Naive B cell (primary cell): ENCODE data around the gene CFAP251. TPM values are rescaled to one million over a fixed set of nuclear protein-coding genes. Genes with fewer than 3 reads are reported as not detected.
"Not testable (repeated sequence)": the region's sequence is repeated elsewhere in the genome, so short reads cannot be mapped to it uniquely, and the experiment has no call there.

Experiments
- ATAC-seq, 2 donors: fragments of 150-1000 bp; cut with Tn5 transposase; 2 replicates each; pipeline ENCODE4 v1.10.0; 2021; ENCODE audit warnings: low read depth in 2 of 2, mild to moderate bottlenecking in 2 of 2, moderate library complexity in 2 of 2
- DNase-seq: peaks from one replicate; pipeline ENCODE4 v3.0.0; 2022
- H3K27ac Mint-ChIP-seq, 6 donors: one replicate each; pipeline ENCODE4 v1.8.0; 2020 to 2022; ENCODE audit warnings: mild to moderate bottlenecking in 6 of 6, mixed read lengths in 6 of 6, moderate library complexity in 5 of 6, inconsistent platforms in 2 of 6
- H3K27me3 Mint-ChIP-seq, 3 donors: one replicate each; pipeline ENCODE4 v1.8.0; 2021 to 2022; ENCODE audit warnings: mixed read lengths in 3 of 3, mild to moderate bottlenecking in 1 of 3
- H3K36me3 Mint-ChIP-seq, 2 donors: one replicate each; pipeline ENCODE4 v1.8.0; 2020 to 2022; ENCODE audit warnings: mixed read lengths in 2 of 2, inconsistent platforms in 1 of 2, mild to moderate bottlenecking in 1 of 2
- H3K4me1 Mint-ChIP-seq, 3 donors: one replicate each; pipeline ENCODE4 v1.8.0; 2020 to 2022; ENCODE audit warnings: mixed read lengths in 3 of 3, inconsistent platforms in 1 of 3, mild to moderate bottlenecking in 1 of 3, moderate library complexity in 1 of 3
- H3K4me3 Mint-ChIP-seq, 8 donors: one replicate each; pipeline ENCODE4 v1.8.0; 2020 to 2022; ENCODE audit warnings: mild to moderate bottlenecking in 8 of 8, mixed read lengths in 8 of 8, moderate library complexity in 8 of 8, inconsistent platforms in 2 of 8
- H3K9me3 Mint-ChIP-seq, 7 donors: one replicate each; pipeline ENCODE4 v1.8.0; 2020 to 2022; ENCODE audit warnings: mixed read lengths in 7 of 7, mild to moderate bottlenecking in 5 of 7, inconsistent platforms in 2 of 7, moderate library complexity in 1 of 7
- polyA plus RNA-seq, 6 donors: library from polyadenylated mRNA; unstranded; fragments of 300-500 nt; fragmentation: Illumina TruSeq; gene quantifications; one replicate each; pipeline ENCODE4 v1.2.3, GENCODE V29; 2021; ENCODE audit warnings: low read depth in 6 of 6

The CFAP251 gene
- polyA plus RNA-seq, 6 donors from 2014 or later, result 0.26 to 0.91 (median 0.55) TPM; not detected in 2

- not testable (repeated sequence) for DNase-seq, H3K9me3 Mint-ChIP-seq, H3K27me3 Mint-ChIP-seq, H3K36me3 Mint-ChIP-seq, ATAC-seq
- H3K27ac Mint-ChIP-seq, result peak overlapping the region in 5 of 6 donors; percentile 37 to 99 (median 96)
- peaks cover 20 to 33% (median 27%) of the 10 kb centered on the region in 3 donors for H3K4me1 Mint-ChIP-seq
- H3K4me3 Mint-ChIP-seq, result peak overlapping the region; percentile 89 to 100 (median 98)
Measured at GRCh38 chr12:121889661-121890060, 28.7 kb upstream of the CFAP251 start.

DNA sequence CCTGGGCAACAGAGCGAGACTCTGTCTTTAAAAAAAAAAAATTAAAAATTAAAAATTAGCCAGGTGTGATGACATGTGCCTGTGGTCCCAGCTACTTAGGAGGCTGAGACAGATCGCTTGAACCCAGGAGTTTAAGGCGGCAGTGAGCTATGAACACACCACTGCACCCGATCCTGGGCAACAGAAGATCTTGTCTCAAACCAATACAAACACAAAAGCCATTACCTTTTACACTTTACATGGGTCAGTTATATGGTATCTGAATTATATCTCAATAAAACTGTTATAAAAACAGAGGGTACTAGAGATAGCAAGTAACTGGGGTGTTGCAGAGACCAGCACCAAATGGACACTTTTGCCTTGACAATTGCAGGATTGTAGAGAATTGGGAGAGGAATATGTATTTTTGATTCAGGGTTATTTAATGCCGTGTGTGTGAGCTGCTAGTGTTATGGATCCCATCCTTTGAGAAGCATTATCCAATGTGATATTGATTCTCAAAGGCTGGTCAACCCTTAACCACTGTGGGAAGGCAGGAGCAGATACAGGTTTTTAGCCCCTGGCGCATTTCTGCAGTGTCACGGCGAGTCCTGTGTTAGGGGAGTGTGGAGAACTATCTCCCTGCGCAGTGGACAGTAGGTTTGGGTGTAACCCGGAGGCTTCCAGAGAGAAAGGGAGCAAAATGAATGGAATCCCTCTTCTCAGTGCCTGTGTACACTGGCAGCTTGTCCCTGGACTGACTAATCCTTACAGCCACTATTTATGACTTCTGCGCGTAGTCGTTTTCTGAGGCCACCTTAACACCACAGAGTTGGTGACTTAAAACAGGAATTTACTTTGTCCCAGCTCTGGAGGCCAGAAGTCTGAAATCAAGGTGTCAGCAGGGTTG is 25.5 kb upstream of the CFAP251 start:
- ATAC-seq (no peak), DNase-seq (no peak)
- no peak overlapping the region for H3K27ac Mint-ChIP-seq
- H3K4me3 Mint-ChIP-seq, result no peak overlapping the region
- peaks cover 0 to 2% (median 0%) of the 10 kb centered on the region in 7 donors for H3K9me3 Mint-ChIP-seq
- peaks cover 5 to 8% of the 10 kb centered on the region in 2 donors for H3K36me3 Mint-ChIP-seq
- peaks cover 20 to 33% (median 27%) of the 10 kb centered on the region in 3 donors for H3K4me1 Mint-ChIP-seq
- H3K27me3 Mint-ChIP-seq, result no peaks in the 10 kb centered on the region

DNA sequence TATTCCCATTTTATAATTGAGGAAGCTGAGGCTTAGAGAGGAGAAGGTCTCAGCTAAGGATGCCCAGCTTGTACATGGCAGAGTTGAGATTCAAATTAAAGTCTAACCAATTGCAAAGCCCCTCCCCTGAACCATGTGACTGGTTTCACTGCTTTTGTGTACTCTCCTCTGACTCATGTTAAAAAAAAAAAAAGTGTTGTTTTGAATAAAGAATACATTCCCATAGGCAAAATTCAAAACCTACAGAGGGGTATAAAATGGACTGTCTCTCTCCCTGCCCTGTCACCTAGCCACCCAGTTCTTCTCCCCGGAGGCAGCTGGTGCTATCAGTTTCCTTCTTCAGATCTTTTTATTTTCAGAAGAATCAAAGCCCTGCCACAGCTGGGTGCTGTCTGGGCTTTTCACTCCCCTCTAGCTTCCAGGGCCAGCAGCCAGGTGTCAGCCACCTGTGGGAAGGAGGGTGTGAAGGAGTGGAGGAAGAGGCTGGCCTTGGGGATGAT is 24.4 kb upstream of the CFAP251 start:
- no peak for ATAC-seq

DNA sequence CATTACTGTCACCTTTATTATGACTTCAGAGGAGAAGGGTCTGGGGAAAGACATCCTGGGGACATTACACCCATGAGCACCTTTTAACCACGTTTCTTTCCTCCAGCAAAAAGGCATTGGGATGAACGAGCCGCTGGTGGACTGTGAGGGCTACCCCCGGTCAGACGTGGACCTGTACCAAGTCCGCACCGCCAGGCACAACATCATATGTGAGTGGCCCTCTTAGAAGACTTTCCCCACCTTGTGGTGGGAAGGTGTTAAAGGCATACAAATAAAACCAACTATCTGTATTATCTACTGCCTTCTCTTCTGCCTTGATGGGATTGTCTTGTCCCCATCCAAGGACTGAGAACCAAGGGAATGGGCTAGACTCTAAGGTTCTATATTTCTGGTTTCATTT is 23.8 kb upstream of the CFAP251 start:
- Mint-ChIP-seq H3K9me3 (no peaks in the 10 kb centered on the region), H3K27ac (peak overlapping the region in 2 of 6 donors; percentile 43 to 93)
- ATAC-seq, result no peak

More for the DNA sequence above, 24.4 kb upstream of the CFAP251 start:
- Mint-ChIP-seq H3K4me3 (peak overlapping the region in 1 of 8 donors; percentile 40), H3K9me3 (no peaks in the 10 kb centered on the region), H3K36me3 (peaks cover 5 to 8% of the 10 kb centered on the region in 2 donors), H3K27me3 (no peaks in the 10 kb centered on the region), H3K27ac (peak overlapping the region in 3 of 6 donors; percentile 43 to 92 (median 81)), H3K4me1 (peaks cover 15 to 22% (median 19%) of the 10 kb centered on the region in 3 donors)
- no peak for DNase-seq

GRCh38 chr12:121898287-121898686 is 20.1 kb upstream of the CFAP251 start:
- ATAC-seq (no peak), DNase-seq (no peak)
- Mint-ChIP-seq H3K36me3 (peaks cover 10 to 15% of the 10 kb centered on the region in 2 donors), H3K4me3 (no peak overlapping the region), H3K4me1 (peaks cover 5 to 11% (median 7%) of the 10 kb centered on the region in 3 donors), H3K9me3 (no peaks in the 10 kb centered on the region), H3K27me3 (no peaks in the 10 kb centered on the region), H3K27ac (no peak overlapping the region)

More for the DNA sequence above, 23.8 kb upstream of the CFAP251 start:
- Mint-ChIP-seq H3K36me3 (peaks cover 5 to 8% of the 10 kb centered on the region in 2 donors), H3K4me1 (peaks cover 10 to 15% (median 14%) of the 10 kb centered on the region in 3 donors), H3K4me3 (peak overlapping the region in 1 of 8 donors; percentile 12), H3K27me3 (no peaks in the 10 kb centered on the region)
- no peak for DNase-seq

- Mint-ChIP-seq H3K27me3 (no peaks in the 10 kb centered on the region), H3K4me1 (peaks cover 0 to 2% (median 0%) of the 10 kb centered on the region in 3 donors), H3K27ac (peak overlapping the region in 1 of 6 donors; percentile 12), H3K9me3 (no peaks in the 10 kb centered on the region), H3K4me3 (no peak overlapping the region), H3K36me3 (peaks cover 10 to 15% of the 10 kb centered on the region in 2 donors)
- DNase-seq (no peak), ATAC-seq (no peak)
Measured at GRCh38 chr12:121899590-121899989, 18.8 kb upstream of the CFAP251 start.

DNA sequence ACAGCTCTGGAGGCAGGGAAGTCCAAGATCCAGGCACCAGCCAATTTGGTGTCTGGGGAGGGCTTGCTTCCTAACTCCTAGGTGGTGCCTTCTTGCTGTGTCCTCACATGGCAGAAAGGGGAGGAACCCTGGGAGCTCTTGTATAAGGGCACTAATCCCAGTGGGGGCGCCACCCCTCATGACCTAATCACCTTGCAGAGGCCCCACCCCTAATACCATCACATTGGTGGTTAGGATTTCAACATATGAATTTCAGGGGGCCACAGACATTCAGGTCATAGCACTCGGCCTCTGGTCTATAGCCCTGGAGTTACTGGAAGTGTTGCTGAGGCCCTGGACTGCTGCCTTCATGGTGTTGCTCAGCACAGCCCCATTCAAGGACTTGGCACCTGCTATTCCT is 15.2 kb upstream of the CFAP251 start:
- Mint-ChIP-seq H3K36me3 (peaks cover 5 to 7% of the 10 kb centered on the region in 2 donors), H3K4me3 (no peak overlapping the region), H3K4me1 (no peaks in the 10 kb centered on the region), H3K9me3 (no peaks in the 10 kb centered on the region), H3K27ac (no peak overlapping the region), H3K27me3 (no peaks in the 10 kb centered on the region)
- ATAC-seq, result no peak
- DNase-seq, result no peak

- Mint-ChIP-seq H3K4me1 (peaks cover 0 to 3% (median 2%) of the 10 kb centered on the region in 3 donors), H3K4me3 (no peak overlapping the region), H3K9me3 (no peaks in the 10 kb centered on the region), H3K27me3 (no peaks in the 10 kb centered on the region), H3K36me3 (peaks cover 12 to 19% of the 10 kb centered on the region in 2 donors), H3K27ac (peak overlapping the region in 1 of 6 donors; percentile 7)
- ATAC-seq (no peak), DNase-seq (no peak)
Measured at GRCh38 chr12:121905746-121906145, 12.6 kb upstream of the CFAP251 start.

GRCh38 chr12:121908702-121909101 is 9.7 kb upstream of the CFAP251 start:
- no peak for DNase-seq
- peaks cover 0 to 3% (median 2%) of the 10 kb centered on the region in 3 donors for H3K4me1 Mint-ChIP-seq
- no peaks in the 10 kb centered on the region for H3K27me3 Mint-ChIP-seq
- peak overlapping the region in 2 of 6 donors; percentile 0 to 73 for H3K27ac Mint-ChIP-seq
- peaks cover 7 to 16% of the 10 kb centered on the region in 2 donors for H3K36me3 Mint-ChIP-seq
- H3K4me3 Mint-ChIP-seq, result no peak overlapping the region
- H3K9me3 Mint-ChIP-seq, result no peaks in the 10 kb centered on the region
- ATAC-seq, result no peak

- Mint-ChIP-seq H3K9me3 (no peaks in the 10 kb centered on the region), H3K27me3 (no peaks in the 10 kb centered on the region), H3K27ac (no peak overlapping the region), H3K4me1 (peaks cover 0 to 4% (median 3%) of the 10 kb centered on the region in 3 donors), H3K4me3 (no peak overlapping the region), H3K36me3 (peaks cover 7 to 16% of the 10 kb centered on the region in 2 donors)
- DNase-seq, result no peak
- ATAC-seq, result no peak
Measured at GRCh38 chr12:121911824-121912585, 6.4 kb upstream of the CFAP251 start.

GRCh38 chr12:121915841-121916321 is 2.5 kb upstream of the CFAP251 start:
- Mint-ChIP-seq H3K9me3 (no peaks in the 10 kb centered on the region), H3K36me3 (peaks cover 0 to 2% of the 10 kb centered on the region in 2 donors), H3K4me3 (peak overlapping the region in 1 of 8 donors; percentile 27), H3K27ac (peak overlapping the region in 2 of 6 donors; percentile 47 to 87), H3K27me3 (no peaks in the 10 kb centered on the region), H3K4me1 (peaks cover 7 to 13% (median 12%) of the 10 kb centered on the region in 3 donors)
- DNase-seq (no peak), ATAC-seq (no peak)

DNA sequence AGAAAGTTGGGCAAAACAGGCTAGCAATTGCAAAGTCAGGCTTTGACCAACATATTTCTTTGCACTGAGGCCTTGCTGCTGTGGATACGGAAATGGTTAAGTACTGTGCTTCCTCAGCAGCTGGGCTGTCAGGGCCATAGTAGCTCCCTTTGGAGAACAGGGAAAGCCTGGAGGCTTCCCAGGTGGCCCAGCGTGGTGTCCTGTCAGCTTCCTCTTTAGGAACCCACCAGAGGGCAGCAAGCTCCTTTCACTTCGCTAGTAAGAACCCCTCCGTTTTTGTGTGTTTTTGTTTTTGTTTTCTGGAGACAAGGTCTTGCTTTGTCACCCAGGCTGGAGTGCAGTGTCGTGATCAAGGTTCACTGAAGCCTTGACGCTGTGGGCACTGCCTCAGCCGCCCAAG is 1.7 kb upstream of the CFAP251 start:
- peak overlapping the region in 3 of 6 donors; percentile 18 to 99 (median 95) for H3K27ac Mint-ChIP-seq
- no peaks in the 10 kb centered on the region for H3K27me3 Mint-ChIP-seq
- peak overlapping the region in 1 of 8 donors; percentile 17 for H3K4me3 Mint-ChIP-seq
- ATAC-seq (no peak), DNase-seq (no peak)
- H3K4me1 Mint-ChIP-seq, result peaks cover 11 to 13% (median 12%) of the 10 kb centered on the region in 3 donors
- H3K36me3 Mint-ChIP-seq, result no peaks in the 10 kb centered on the region
- no peaks in the 10 kb centered on the region for H3K9me3 Mint-ChIP-seq

GRCh38 chr12:121918679-121919038 is 267 bp downstream of the CFAP251 start:
- Mint-ChIP-seq H3K9me3 (no peaks in the 10 kb centered on the region), H3K27me3 (no peaks in the 10 kb centered on the region), H3K4me1 (peaks cover 13% of the 10 kb centered on the region in 3 donors), H3K27ac (peak overlapping the region; percentile 28 to 99 (median 94)), H3K36me3 (no peaks in the 10 kb centered on the region), H3K4me3 (peak overlapping the region in 5 of 8 donors; percentile 71 to 91 (median 81))
- DNase-seq (no peak), ATAC-seq (peak; percentile 35 to 54)
